Testis (tissue), 2 donors: ENCODE results near the gene RNASE12.

Experiments used
- CTCF ChIP-seq, 3 experiments: fragments of 450-650 bp in 2 of 3; fragments of 200-600 bp in 1 of 3; sonication (generic) in 1 of 3; IDR thresholded peaks; one replicate each; pipeline ENCODE4 v1.5.1; 2016 to 2019; ENCODE audit warnings: antibody characterized with exemption in 3 of 3, mild to moderate bottlenecking in 2 of 3, moderate library complexity in 1 of 3
- POLR2A ChIP-seq: fragments of 450-650 bp; IDR thresholded peaks from one replicate; pipeline ENCODE4 v1.6.1; 2017; ENCODE audit warnings: antibody characterized with exemption, mild to moderate bottlenecking, moderate library complexity

- no peak for TF ChIP-seq CTCF (IDR thresholded peaks at IDR 0.05)
- no peak for TF ChIP-seq POLR2A
These were observed 10.9 kb downstream of the RNASE12 start for GRCh38 chr14:20580242-20580641.
